HepG2 (cell line): Measurements from ENCODE around the gene TMEM121. TPM values are rescaled to one million over a fixed set of nuclear protein-coding genes. Genes with fewer than 3 reads are reported as not detected.
A peak's percentile ranks its signal among the peaks of the same experiment; 100 is the strongest.

ENCODE experiments used
- ADNP ChIP-seq: sonication (generic); formaldehyde crosslinking; IDR thresholded peaks from 2 replicates; pipeline ENCODE4 v1.4.0; 2020; ENCODE audit warnings: missing genetic modification reagents
- AGO1 ChIP-seq: fragments of 200-400 bp; formaldehyde crosslinking; IDR thresholded peaks from 2 replicates; pipeline ENCODE4 v1.6.1; 2017; ENCODE audit warnings: mild to moderate bottlenecking, low read depth, low read length, moderate library complexity; ENCODE audit not compliant: poor library complexity, severe bottlenecking
- CBX1 ChIP-seq: IDR thresholded peaks from one replicate; pipeline ENCODE4 v1.6.1; 2016; ENCODE audit warnings: antibody characterized with exemption, low read depth
- CHD2 ChIP-seq: IDR thresholded peaks from 2 replicates; pipeline ENCODE4 v1.6.1; 2011; ENCODE audit warnings: low read depth, low read length, improper control_type of control experiment
- FOXM1 ChIP-seq: sonication (generic); formaldehyde crosslinking; IDR thresholded peaks from 2 replicates; pipeline ENCODE4 v1.5.0; 2020; ENCODE audit warnings: missing genetic modification reagents
- KLF15 ChIP-seq: sonication (generic); formaldehyde crosslinking; IDR thresholded peaks from 2 replicates; pipeline ENCODE4 v1.8.1; 2023; ENCODE audit warnings: borderline replicate concordance, mild to moderate bottlenecking, inconsistent platforms, missing genetic modification reagents, mixed read lengths
- MAFF ChIP-seq: IDR thresholded peaks from 2 replicates; pipeline ENCODE4 v1.6.1; 2011; ENCODE audit warnings: low read depth, low read length, improper control_type of control experiment
- NKX3-1 ChIP-seq: sonication (generic); formaldehyde crosslinking; IDR thresholded peaks from 2 replicates; pipeline ENCODE4 v1.5.0; 2020; ENCODE audit warnings: missing genetic modification reagents
- PHF20 ChIP-seq: sonication (generic); formaldehyde crosslinking; IDR thresholded peaks from 2 replicates; pipeline ENCODE4 v1.5.0; 2020; ENCODE audit warnings: mild to moderate bottlenecking, missing genetic modification reagents
- RAD21 ChIP-seq: fragments of 450-650 bp; formaldehyde crosslinking; IDR thresholded peaks from 2 replicates; pipeline ENCODE4 v1.5.0; 2020; ENCODE audit warnings: mild to moderate bottlenecking
- RFX3 ChIP-seq: IDR thresholded peaks from 2 replicates; pipeline ENCODE4 v1.6.1; 2016; ENCODE audit warnings: missing biosample characterization, missing genetic modification reagents
- RNF2 ChIP-seq: fragments of 450-650 bp; conservative IDR thresholded peaks from 2 replicates; pipeline ENCODE4 v1.6.1; 2016; ENCODE audit warnings: low read depth
- RORA ChIP-seq: sonication (generic); formaldehyde crosslinking; IDR thresholded peaks from 2 replicates; pipeline ENCODE4 v1.5.0; 2020; ENCODE audit warnings: mild to moderate bottlenecking, missing genetic modification reagents, moderate library complexity
- RXRA ChIP-seq: sonication (generic); formaldehyde crosslinking; IDR thresholded peaks from 2 replicates; pipeline ENCODE4 v1.5.1; 2020; ENCODE audit warnings: missing genetic modification reagents
- SKI ChIP-seq: fragments of 450-650 bp; IDR thresholded peaks from one replicate; pipeline ENCODE4 v1.6.1; 2018; ENCODE audit warnings: mild to moderate bottlenecking; ENCODE audit not compliant: partially characterized antibody
- TMF1 ChIP-seq: sonication (generic); formaldehyde crosslinking; IDR thresholded peaks from 2 replicates; pipeline ENCODE4 v1.8.1; 2022; ENCODE audit warnings: low read depth, missing genetic modification reagents
- YEATS4 ChIP-seq: sonication (generic); formaldehyde crosslinking; IDR thresholded peaks from 2 replicates; pipeline ENCODE4 v1.4.0; 2020; ENCODE audit warnings: missing genetic modification reagents, borderline replicate concordance
- ZEB1 ChIP-seq: IDR thresholded peaks from 2 replicates; pipeline ENCODE4 v1.6.1; 2012; ENCODE audit warnings: mild to moderate bottlenecking, low read depth, inconsistent platforms; ENCODE audit not compliant: insufficient replicate concordance
- ZSCAN12 ChIP-seq: sonication (generic); formaldehyde crosslinking; IDR thresholded peaks from 2 replicates; pipeline ENCODE4 v1.9.0; 2021; ENCODE audit warnings: mild to moderate bottlenecking, missing genetic modification reagents
- ZSCAN9 ChIP-seq: IDR thresholded peaks from 2 replicates; pipeline ENCODE4 v1.6.1; 2016; ENCODE audit warnings: borderline replicate concordance
- polyA plus RNA-seq, 8 experiments: library from polyadenylated mRNA; depleted of rRNA in 3 of 8; stranded (reverse) in 7 of 8; unstranded in 1 of 8; fragments of >200 nt; fragmentation: Illumina TruSeq in 4 of 8; extraction: Trizol in 4 of 8; gene quantifications; 2 replicates each; pipeline versions ENCODE4 v1.2.1 to v1.2.3, GENCODE V29; 2011 to 2016; ENCODE audit warnings: low read depth in 4 of 8, missing spikeins in 1 of 8, mixed read lengths in 1 of 8; ENCODE audit not compliant: insufficient read depth in 1 of 8
- total RNA-seq, 5 experiments: library from RNA; depleted of rRNA; stranded (reverse); fragments of >200 nt; fragmentation: Illumina TruSeq; extraction: Trizol; gene quantifications; 2 replicates each; pipeline ENCODE4 v1.2.3, GENCODE V29; 2016; ENCODE audit warnings: low read depth in 1 of 5
- TF ChIP-seq, protein P1 (sequence below): IDR thresholded peaks from 2 replicates; pipeline ENCODE4 v1.6.1; 2016; ENCODE audit warnings: missing compliant biosample characterization, missing genetic modification reagents, borderline replicate concordance
- TF ChIP-seq, protein P2 (sequence below): IDR thresholded peaks from 2 replicates; pipeline ENCODE4 v1.6.1; 2016; ENCODE audit warnings: missing genetic modification reagents, missing compliant biosample characterization
- TF ChIP-seq, protein P3 (sequence below): sonication (generic); formaldehyde crosslinking; IDR thresholded peaks from 2 replicates; pipeline ENCODE4 v1.5.1; 2020; ENCODE audit warnings: mild to moderate bottlenecking, missing genetic modification reagents
- TF ChIP-seq, protein P4 (sequence below): sonication (generic); formaldehyde crosslinking; IDR thresholded peaks from 2 replicates; pipeline ENCODE4 v1.4.0; 2020; ENCODE audit warnings: missing genetic modification reagents, borderline replicate concordance

Gene TMEM121
- total and polyA plus RNA-seq, 2 of the 13 experiments (the other 11 are each of a cell fraction or from before 2014, with no cell fraction given) = 6.6 to 19.0 TPM

DNA sequence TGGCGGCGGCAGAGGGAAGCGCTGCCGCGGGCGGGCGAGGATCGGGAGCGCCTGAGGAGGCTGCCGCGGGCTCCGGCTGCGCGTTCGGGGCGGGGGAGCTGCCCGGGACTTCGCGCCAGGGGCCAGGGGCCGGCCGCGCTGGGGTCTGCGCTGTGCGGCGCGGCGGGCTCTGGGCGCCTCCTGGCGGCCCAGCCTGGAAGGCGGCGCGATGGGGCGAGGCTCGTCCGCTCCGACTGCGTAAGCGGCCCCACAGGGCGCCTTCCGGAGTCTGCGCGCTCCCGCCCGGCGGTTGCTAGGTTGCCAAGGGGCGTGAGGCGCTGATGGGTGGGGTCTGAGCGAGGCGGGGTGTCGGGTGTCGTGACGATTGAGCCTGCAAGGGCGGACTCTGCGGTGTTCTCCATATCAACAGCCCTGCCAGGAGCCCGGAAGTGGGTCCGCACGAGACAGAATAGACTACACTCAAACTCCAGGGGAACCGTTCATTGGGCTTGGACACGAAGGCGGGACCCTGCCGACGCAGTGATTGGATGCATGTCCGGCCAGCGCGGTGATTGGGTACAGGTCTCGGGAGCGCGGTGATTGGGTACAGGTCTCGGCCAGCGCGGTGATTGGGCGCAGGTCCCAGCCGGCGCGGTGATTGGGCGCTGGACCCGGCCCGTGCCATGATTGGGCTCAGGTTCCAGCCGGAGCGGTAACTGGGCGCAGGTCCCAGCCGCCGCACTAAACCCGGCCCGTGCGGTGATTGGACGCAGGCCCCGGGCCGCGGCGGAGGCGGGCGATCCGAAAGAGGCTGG, 35.6 kb upstream of the TMEM121 start, which contains the start of gene TEDC1 (continued):
- TF ChIP-seq NKX3-1 (CRISPR knock-in tag) (peak; percentile 45; the same call in 1 of the 2 replicates), YEATS4 (CRISPR knock-in tag) (peak; percentile 71), CHD2 (peak; percentile 3; the same call in 1 of the 2 replicates), RXRA (CRISPR knock-in tag) (peak; percentile 13), ADNP (CRISPR knock-in tag) (no peak), KLF15 (CRISPR knock-in tag) (0 out of 2 replicates have a peak, but pooled peaks have one; percentile 78), ZSCAN12 (CRISPR knock-in tag) (no peak), MAFF (no peak), ZSCAN9 (CRISPR knock-in tag) (0 out of 2 replicates have a peak, but pooled peaks have one; percentile 36), FOXM1 (CRISPR knock-in tag) (no peak; the same call in none of the 2 replicates), ZEB1 (no peak), RORA (no peak), CBX1 (peak; percentile 66), TMF1 (CRISPR knock-in tag) (peak; percentile 1), RFX3 (CRISPR knock-in tag) (peak; percentile 66), SKI (peak; percentile 92), RNF2 (peak; percentile 83), PHF20 (CRISPR knock-in tag) (peak; percentile 82), RAD21 (CRISPR knock-in tag) (peak; percentile 98), AGO1 (peak; percentile 100)
- TF ChIP-seq, protein P1, sequence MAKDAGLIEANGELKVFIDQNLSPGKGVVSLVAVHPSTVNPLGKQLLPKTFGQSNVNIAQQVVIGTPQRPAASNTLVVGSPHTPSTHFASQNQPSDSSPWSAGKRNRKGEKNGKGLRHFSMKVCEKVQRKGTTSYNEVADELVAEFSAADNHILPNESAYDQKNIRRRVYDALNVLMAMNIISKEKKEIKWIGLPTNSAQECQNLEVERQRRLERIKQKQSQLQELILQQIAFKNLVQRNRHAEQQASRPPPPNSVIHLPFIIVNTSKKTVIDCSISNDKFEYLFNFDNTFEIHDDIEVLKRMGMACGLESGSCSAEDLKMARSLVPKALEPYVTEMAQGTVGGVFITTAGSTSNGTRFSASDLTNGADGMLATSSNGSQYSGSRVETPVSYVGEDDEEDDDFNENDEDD = peak; percentile 93; the same call in 1 of the 2 replicates
- TF ChIP-seq, protein P2, sequence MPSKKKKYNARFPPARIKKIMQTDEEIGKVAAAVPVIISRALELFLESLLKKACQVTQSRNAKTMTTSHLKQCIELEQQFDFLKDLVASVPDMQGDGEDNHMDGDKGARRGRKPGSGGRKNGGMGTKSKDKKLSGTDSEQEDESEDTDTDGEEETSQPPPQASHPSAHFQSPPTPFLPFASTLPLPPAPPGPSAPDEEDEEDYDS (CRISPR knock-in tag) = peak; percentile 60
- TF ChIP-seq, protein P3, sequence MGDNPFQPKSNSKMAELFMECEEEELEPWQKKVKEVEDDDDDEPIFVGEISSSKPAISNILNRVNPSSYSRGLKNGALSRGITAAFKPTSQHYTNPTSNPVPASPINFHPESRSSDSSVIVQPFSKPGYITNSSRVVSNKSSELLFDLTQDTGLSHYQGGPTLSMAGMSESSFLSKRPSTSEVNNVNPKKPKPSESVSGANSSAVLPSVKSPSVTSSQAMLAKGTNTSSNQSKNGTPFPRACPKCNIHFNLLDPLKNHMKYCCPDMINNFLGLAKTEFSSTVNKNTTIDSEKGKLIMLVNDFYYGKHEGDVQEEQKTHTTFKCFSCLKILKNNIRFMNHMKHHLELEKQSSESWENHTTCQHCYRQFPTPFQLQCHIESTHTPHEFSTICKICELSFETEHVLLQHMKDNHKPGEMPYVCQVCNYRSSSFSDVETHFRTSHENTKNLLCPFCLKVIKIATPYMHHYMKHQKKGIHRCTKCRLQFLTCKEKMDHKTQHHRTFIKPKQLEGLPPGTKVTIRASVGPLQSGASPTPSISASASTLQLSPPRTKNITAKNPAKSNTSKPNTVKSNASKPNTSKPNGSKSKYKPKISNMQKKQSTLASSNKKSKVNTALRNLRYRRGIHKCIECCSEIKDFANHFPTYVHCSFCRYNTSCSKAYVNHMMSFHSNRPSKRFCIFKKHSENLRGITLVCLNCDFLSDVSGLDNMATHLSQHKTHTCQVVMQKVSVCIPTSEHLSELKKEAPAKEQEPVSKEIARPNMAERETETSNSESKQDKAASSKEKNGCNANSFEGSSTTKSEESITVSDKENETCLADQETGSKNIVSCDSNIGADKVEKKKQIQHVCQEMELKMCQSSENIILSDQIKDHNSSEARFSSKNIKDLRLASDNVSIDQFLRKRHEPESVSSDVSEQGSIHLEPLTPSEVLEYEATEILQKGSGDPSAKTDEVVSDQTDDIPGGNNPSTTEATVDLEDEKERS = peak; percentile 59; the same call in 1 of the 2 replicates
- TF ChIP-seq, protein P4, sequence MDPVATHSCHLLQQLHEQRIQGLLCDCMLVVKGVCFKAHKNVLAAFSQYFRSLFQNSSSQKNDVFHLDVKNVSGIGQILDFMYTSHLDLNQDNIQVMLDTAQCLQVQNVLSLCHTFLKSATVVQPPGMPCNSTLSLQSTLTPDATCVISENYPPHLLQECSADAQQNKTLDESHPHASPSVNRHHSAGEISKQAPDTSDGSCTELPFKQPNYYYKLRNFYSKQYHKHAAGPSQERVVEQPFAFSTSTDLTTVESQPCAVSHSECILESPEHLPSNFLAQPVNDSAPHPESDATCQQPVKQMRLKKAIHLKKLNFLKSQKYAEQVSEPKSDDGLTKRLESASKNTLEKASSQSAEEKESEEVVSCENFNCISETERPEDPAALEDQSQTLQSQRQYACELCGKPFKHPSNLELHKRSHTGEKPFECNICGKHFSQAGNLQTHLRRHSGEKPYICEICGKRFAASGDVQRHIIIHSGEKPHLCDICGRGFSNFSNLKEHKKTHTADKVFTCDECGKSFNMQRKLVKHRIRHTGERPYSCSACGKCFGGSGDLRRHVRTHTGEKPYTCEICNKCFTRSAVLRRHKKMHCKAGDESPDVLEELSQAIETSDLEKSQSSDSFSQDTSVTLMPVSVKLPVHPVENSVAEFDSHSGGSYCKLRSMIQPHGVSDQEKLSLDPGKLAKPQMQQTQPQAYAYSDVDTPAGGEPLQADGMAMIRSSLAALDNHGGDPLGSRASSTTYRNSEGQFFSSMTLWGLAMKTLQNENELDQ (CRISPR knock-in tag) = no peak
